NB4 (cell line): Measurements from ENCODE around the gene CFAP157.

ENCODE experiments used
- DNase-seq: peaks from one replicate; pipeline ENCODE4 v3.0.0; 2010; ENCODE audit warnings: low read depth
- H3K4me3 ChIP-seq: one replicate; pipeline ENCODE4 v1.5.1; 2011; ENCODE audit warnings: mild to moderate bottlenecking, low read depth, low read length, moderate library complexity
- CTCF ChIP-seq: IDR thresholded peaks from one replicate; pipeline ENCODE4 v1.5.1; 2012; ENCODE audit warnings: low read depth, low read length
- MAX ChIP-seq: IDR thresholded peaks from 2 replicates; pipeline ENCODE4 v1.6.1; 2011; ENCODE audit warnings: low read depth, low read length
- MYC ChIP-seq: IDR thresholded peaks from 2 replicates; pipeline ENCODE4 v1.6.1; 2011; ENCODE audit warnings: low read depth, low read length
- POLR2A ChIP-seq: IDR thresholded peaks from 2 replicates; pipeline ENCODE4 v1.6.1; 2011; ENCODE audit warnings: mild to moderate bottlenecking; ENCODE audit not compliant: insufficient read length; ENCODE audit errors: extremely low read depth

CFAP157 gene

DNA sequence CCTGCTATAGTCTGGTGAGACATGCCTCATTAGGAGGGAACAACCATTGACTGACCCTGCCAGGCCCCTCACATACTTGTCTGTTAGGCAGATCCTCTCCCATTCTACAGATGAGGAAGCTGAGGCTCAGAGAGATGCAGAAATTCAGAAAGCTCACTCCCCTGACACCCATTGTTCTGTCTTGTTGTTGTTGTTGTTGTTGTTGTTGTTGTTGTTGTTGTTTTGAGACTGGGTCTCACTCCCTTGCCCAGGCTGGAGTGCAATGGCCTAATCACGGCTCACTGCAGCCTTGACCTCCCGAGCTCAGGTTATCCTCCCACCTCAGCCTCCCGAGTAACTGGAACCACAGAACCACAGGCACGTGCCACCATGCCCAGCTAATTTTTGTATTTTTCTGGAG, 13.1 kb upstream of the CFAP157 start:
- no peak for DNase-seq

DNA sequence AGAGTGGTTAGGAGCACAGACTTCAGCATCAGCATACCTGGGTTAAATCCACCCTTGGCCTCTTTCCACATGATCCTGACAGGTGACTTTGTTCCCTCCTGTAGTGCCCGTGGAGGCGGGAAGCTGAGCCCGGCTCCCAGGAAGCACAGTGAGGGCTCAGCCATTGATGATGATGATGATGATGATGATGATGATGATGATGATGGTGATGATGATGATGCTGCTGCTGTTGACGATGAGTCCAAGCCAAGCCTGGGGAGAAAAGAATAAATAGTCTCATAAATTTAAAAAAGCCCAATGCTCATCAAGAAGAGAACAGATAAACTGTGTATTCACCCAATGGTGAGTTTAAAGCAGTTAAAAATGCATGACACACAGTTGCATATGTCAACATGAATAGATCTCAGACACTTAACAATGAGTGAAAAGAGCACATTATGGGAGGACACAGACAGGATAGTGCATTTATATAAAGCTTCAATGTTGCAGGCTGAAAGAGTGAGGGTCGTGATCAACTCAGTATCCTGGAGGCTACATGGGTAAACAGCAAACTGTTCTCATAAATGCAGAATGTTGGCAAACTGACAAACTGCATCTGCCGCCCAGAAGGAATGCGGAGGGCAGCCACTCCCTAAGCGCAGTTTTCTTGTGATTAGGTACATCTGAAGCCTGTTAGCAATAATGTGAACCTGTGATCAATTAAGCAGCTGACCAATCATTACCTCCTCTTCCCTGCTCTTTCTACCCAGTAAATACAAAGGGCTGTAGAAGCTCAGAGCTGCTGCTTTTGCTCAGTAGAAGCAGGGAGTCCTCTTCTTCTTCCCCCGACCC, 11.7 kb upstream of the CFAP157 start:
- no peak for DNase-seq
- TF ChIP-seq MYC (no peak), POLR2A (no peak), MAX (no peak), CTCF (no peak)

More for the DNA sequence above, 13.1 kb upstream of the CFAP157 start:
- TF ChIP-seq MYC, result no peak
- H3K4me3 ChIP-seq, result no peak overlapping the region

DNA sequence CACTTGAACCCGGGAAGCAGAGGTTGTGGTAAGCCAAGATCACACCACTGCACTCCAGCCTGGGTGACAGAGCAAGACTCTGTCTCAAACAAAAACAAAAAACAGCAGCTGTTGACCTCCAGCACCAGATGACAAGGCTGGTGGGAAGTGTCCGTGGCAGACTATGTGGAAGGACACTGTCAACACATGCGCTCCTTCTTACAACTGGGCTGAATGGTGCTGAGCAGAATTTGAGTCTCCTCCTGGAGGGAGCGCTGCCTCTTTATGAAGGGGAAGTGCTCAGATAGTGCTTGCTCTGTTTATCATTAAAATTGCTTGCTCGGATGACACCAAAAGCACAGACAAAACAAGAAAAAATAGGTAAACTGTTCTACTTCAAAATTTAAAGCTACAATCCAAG, 9.2 kb upstream of the CFAP157 start:
- DNase-seq, result no peak

More for the DNA sequence above, 11.7 kb upstream of the CFAP157 start:
- no peak overlapping the region for H3K4me3 ChIP-seq

DNA sequence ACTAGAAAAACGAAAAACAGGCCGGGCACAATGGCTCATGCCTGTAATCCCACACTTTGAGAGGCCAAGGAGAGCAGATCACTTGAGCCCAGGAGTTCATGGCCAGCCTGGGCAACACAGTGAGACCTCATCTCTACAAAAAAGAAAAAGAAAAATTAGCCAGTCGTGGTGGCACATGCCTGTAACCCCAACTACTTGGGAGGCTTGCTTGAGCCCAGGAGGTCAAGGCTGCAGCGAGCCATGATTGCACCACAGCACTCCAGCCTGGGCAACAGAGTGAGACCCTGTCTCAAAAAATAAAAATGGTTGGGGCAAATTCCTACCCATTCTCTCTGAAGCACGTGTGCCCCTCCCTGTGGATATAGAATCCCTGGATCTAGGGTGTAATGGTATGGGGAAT, 8.4 kb upstream of the CFAP157 start:
- no peak for TF ChIP-seq MAX
- no peak for TF ChIP-seq MYC
- TF ChIP-seq CTCF, result no peak
- no peak for TF ChIP-seq POLR2A
- no peak for DNase-seq
- H3K4me3 ChIP-seq, result no peak overlapping the region

More for the DNA sequence above, 9.2 kb upstream of the CFAP157 start:
- no peak overlapping the region for H3K4me3 ChIP-seq
- TF ChIP-seq MAX (no peak), MYC (no peak), CTCF (no peak), POLR2A (no peak)

DNA sequence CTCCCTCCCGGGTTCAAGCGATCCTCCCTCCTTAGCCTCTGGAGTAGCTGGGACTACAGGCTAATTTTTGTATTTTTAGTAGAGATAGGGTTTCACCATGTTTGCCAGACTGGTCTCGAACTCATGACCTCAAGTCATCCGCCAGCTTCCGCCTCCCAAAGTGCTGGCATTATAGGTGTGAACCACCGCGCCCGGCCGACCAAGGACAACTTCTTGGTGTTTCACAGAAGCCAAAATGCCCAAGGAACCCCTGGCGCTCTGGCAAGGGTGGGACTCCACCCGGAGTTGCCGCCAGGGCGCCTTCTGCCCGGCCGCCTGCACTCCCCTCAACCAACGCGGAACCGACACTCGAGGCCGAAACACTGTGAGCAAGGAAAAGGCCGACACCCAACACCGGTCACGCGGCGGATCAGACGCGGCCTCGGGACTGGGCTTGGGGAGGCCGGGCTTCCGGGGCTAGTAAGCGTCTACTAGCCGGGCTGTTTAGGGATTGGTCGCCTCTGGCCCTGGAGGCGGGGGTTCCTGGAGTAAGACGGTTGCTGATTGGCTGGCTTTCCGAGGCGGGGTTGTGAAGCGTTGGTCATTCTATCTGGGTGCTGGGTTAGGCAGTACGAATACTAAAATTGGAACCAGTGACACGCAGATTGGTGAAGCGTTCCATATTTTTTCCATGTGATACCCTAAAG, 7.7 kb upstream of the CFAP157 start:
- DNase-seq, result no peak
- TF ChIP-seq MAX, result no peak
- TF ChIP-seq CTCF, result no peak
- no peak for TF ChIP-seq MYC
- no peak for TF ChIP-seq POLR2A
- H3K4me3 ChIP-seq, result no peak overlapping the region

DNA sequence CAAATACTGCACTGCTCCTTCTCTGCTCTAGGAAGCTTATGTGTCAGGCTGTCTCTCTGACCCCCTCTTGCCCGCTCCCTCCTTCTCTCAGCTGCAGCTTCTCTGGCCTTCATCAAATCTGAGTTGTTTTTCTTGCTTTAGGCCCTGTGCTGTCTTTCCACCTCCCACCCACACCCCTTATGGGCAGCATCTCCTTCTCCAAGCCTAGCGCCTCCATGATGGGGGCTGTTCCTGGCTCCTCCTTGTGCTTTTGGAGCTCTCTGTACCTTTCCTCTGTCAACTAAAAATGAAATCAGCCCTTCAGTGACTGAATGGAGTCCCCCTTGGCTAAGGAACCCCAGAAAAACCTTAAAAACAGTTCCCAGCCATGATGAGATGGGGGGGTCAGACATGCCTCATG, 6.6 kb upstream of the CFAP157 start:
- TF ChIP-seq CTCF (no peak), MYC (no peak), POLR2A (no peak), MAX (no peak)
- H3K4me3 ChIP-seq, result no peak overlapping the region

More for the DNA sequence above, 6.6 kb upstream of the CFAP157 start:
- DNase-seq, result no peak
